A549 (cell line): ENCODE results near the gene UNC79. TPM values are rescaled to one million over a fixed set of nuclear protein-coding genes. Genes with fewer than 3 reads are reported as not detected.

ENCODE experiments used
- ATAC-seq, 2 experiments: fragments of 200-7000 bp in 1 of 2; fragments of >200 bp in 1 of 2; cut with Nextera tagmentation in 1 of 2; cut with Tn5 transposase in 1 of 2; 3 replicates each; pipeline versions ENCODE4 v1.8.0 to v1.9.1; 2018 to 2020; ENCODE audit warnings: mild to moderate bottlenecking in 1 of 2, moderate library complexity in 1 of 2
- CTCF ChIA-PET: fragments of 300-600 bp; sonication (Branson Sonifier 250); formaldehyde crosslinking; extraction: SDS; loops from one replicate; lab custom pipeline; 2021; ENCODE audit warnings: antibody characterized with exemption, inconsistent platforms; lab: Yijun Ruan, JAX
- POLR2A ChIA-PET: fragments of 350-600 bp; formaldehyde crosslinking; extraction: SDS; loops from one replicate; lab custom pipeline; 2021; ENCODE audit warnings: antibody characterized with exemption, inconsistent platforms; lab: Yijun Ruan, JAX
- DNase-seq, 2 experiments: peaks; one replicate each; pipeline versions ENCODE4 v3.0.0 to v3.0.0-alpha.2; 2011 to 2016; ENCODE audit warnings: low read depth in 1 of 2, low spot score in 1 of 2
- FAIRE-seq: peaks from 2 replicates; lab custom pipeline; 2011; peaks lifted over from hg19 to GRCh38; lab: Jason Lieb, UNC
- H3K27ac ChIP-seq, 2 experiments: fragments of >200 bp; sonication (Bioruptor Twin); formaldehyde crosslinking; 3 replicates each; pipeline ENCODE4 v1.5.1; 2016 to 2017
- H3K4me1 ChIP-seq: fragments of >200 bp; sonication (Bioruptor Twin); formaldehyde crosslinking; 3 replicates; pipeline ENCODE4 v1.6.1; 2016
- H3K4me2 ChIP-seq: fragments of >200 bp; sonication (Bioruptor Twin); formaldehyde crosslinking; 3 replicates; pipeline ENCODE4 v1.6.1; 2016
- H3K4me3 ChIP-seq: fragments of >200 bp; sonication (Bioruptor Twin); formaldehyde crosslinking; 3 replicates; pipeline ENCODE4 v1.5.1; 2016
- H3K9me3 ChIP-seq: fragments of >200 bp; sonication (Bioruptor Twin); formaldehyde crosslinking; 3 replicates; pipeline ENCODE4 v1.6.1; 2016
- BHLHE40 ChIP-seq: IDR thresholded peaks from 2 replicates; pipeline ENCODE4 v1.6.1; 2012; ENCODE audit warnings: low read depth, low read length, inconsistent platforms
- CBX2 ChIP-seq: fragments of 200-600 bp; sonication (generic); IDR thresholded peaks from 2 replicates; pipeline ENCODE4 v1.6.1; 2016; ENCODE audit warnings: low read depth, mild to moderate bottlenecking, borderline replicate concordance
- EHF ChIP-seq: fragments of 250-450 bp; sonication (Bioruptor Pico); IDR thresholded peaks from 2 replicates; pipeline ENCODE4 v1.5.0; 2020; ENCODE audit warnings: mild to moderate bottlenecking
- ESRRA ChIP-seq: fragments of 150-350 bp; IDR thresholded peaks from 2 replicates; pipeline ENCODE4 v1.6.1; 2014; ENCODE audit warnings: mild to moderate bottlenecking, low read length, borderline replicate concordance
- FOSB ChIP-seq: fragments of 250-450 bp; sonication (Bioruptor Pico); IDR thresholded peaks from 2 replicates; pipeline ENCODE4 v1.5.0; 2020; ENCODE audit warnings: mild to moderate bottlenecking, moderate library complexity
- FOXS1 ChIP-seq: fragments of 250-450 bp; sonication (Bioruptor Pico); IDR thresholded peaks from 2 replicates; pipeline ENCODE4 v1.5.0; 2020; ENCODE audit warnings: mild to moderate bottlenecking, moderate library complexity
- HOXA7 ChIP-seq: fragments of 250-450 bp; sonication (Bioruptor Pico); IDR thresholded peaks from 2 replicates; pipeline ENCODE4 v1.5.0; 2020; ENCODE audit warnings: mild to moderate bottlenecking, moderate library complexity
- HOXB5 ChIP-seq: fragments of 250-450 bp; sonication (Bioruptor Pico); IDR thresholded peaks from 2 replicates; pipeline ENCODE4 v1.5.0; 2020; ENCODE audit warnings: mild to moderate bottlenecking, moderate library complexity
- JUNB ChIP-seq: fragments of >200 bp; sonication (Bioruptor Twin); formaldehyde crosslinking; IDR thresholded peaks from 2 replicates; pipeline ENCODE4 v1.6.1; 2016
- KDM5A ChIP-seq: fragments of 200-600 bp; sonication (generic); IDR thresholded peaks from 2 replicates; pipeline ENCODE4 v1.6.1; 2016; ENCODE audit warnings: antibody characterized with exemption, mild to moderate bottlenecking
- MYC ChIP-seq: IDR thresholded peaks from 2 replicates; pipeline ENCODE4 v1.6.1; 2012; ENCODE audit warnings: mild to moderate bottlenecking, inconsistent platforms, low read length, improper control_type of control experiment, borderline replicate concordance
- NPAS2 ChIP-seq: fragments of 250-450 bp; sonication (Bioruptor Pico); IDR thresholded peaks from 2 replicates; pipeline ENCODE4 v1.8.0; 2022; ENCODE audit warnings: mild to moderate bottlenecking, moderate library complexity, borderline replicate concordance
- PHF8 ChIP-seq: fragments of 200-600 bp; sonication (generic); IDR thresholded peaks from 2 replicates; pipeline ENCODE4 v1.6.1; 2016; ENCODE audit warnings: low read depth, mild to moderate bottlenecking, antibody characterized with exemption, moderate library complexity, borderline replicate concordance
- POLR2A ChIP-seq: IDR thresholded peaks from 2 replicates; pipeline ENCODE4 v1.6.1; 2012; ENCODE audit warnings: mild to moderate bottlenecking, low read length
- POLR2AphosphoS2 ChIP-seq: conservative IDR thresholded peaks from 2 replicates; pipeline ENCODE4 v1.6.1; 2012; ENCODE audit warnings: low read length, improper control_type of control experiment, inconsistent platforms
- RARB ChIP-seq: fragments of 250-450 bp; sonication (Bioruptor Pico); IDR thresholded peaks from 2 replicates; pipeline ENCODE4 v1.8.0; 2021; ENCODE audit warnings: mild to moderate bottlenecking, moderate library complexity
- RNF2 ChIP-seq: fragments of 200-600 bp; sonication (generic); IDR thresholded peaks from 2 replicates; pipeline ENCODE4 v1.6.1; 2016; ENCODE audit warnings: low read depth, mild to moderate bottlenecking, antibody characterized with exemption, moderate library complexity, borderline replicate concordance
- SMC3 ChIP-seq: fragments of >200 bp; sonication (Bioruptor Twin); formaldehyde crosslinking; IDR thresholded peaks from 3 replicates; pipeline ENCODE4 v1.6.1; 2018; ENCODE audit warnings: inconsistent platforms
- WGBS: methylation state at CpG from one replicate; pipeline ENCODE4 v1.1.6; 2017; ENCODE audit errors: missing lambda C conversion rate; 5-methylcytosine and 5-hydroxymethylcytosine counted together
- polyA plus RNA-seq, 4 experiments: library from polyadenylated mRNA; depleted of rRNA in 3 of 4; stranded (reverse); fragments of >200 nt; fragmentation: RNase III in 1 of 4; extraction: RNeasy Plus Mini Kit Qiagen cat#74134 plus additional on column Dnase treatment in 1 of 4; gene quantifications; 2 replicates in 3 of 4; 3 replicates in 1 of 4; pipeline ENCODE4 v1.2.3, GENCODE V29; 2011 to 2017
- TF ChIP-seq, protein P1 (sequence below): IDR thresholded peaks from 2 replicates; pipeline ENCODE4 v1.6.1; 2012
- TF ChIP-seq, protein P2 (sequence below): IDR thresholded peaks from 2 replicates; pipeline ENCODE4 v1.6.1; 2012; ENCODE audit warnings: low read depth, borderline replicate concordance
- TF ChIP-seq, protein P3 (sequence below): fragments of 150-350 bp; IDR thresholded peaks from 2 replicates; pipeline ENCODE4 v1.6.1; 2014; ENCODE audit warnings: low read depth, mild to moderate bottlenecking, low read length
- TF ChIP-seq, protein P4 (sequence below): fragments of 250-450 bp; sonication (Bioruptor Pico); IDR thresholded peaks from 2 replicates; pipeline ENCODE4 v1.5.0; 2021; ENCODE audit warnings: mild to moderate bottlenecking, moderate library complexity, borderline replicate concordance

Gene UNC79
- polyA plus RNA-seq, 2 of the 4 experiments (the other 2 are of a cell fraction), result 0.01 TPM

DNA sequence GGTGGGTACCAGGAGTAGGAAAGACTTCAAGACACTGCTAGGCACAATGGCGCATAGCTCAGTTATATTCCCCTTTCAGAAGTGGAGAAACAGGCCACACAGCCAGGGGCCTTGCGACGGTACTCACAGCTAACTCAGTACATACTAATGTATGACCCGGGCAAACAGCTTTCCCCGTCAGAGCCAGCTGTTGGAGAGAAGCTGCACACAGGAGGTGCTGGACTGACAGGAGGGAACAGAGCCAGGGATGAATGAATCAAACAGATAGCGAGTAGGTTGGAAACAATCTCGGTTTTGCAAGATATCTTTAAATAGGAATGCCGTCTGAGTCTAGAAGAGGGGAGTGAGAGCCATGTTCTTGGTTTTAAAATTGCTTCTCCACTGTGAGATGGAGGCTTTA is 312.0 kb downstream of the UNC79 start:
- H3K9me3 ChIP-seq, result no peaks in the 10 kb centered on the region
- CTCF ChIA-PET, result interaction anchor here (1.8 kb wide), 1 partner anchor 8 kb away, joined by 5 read pairs; no protein-coding TSS in a partner anchor
- TF ChIP-seq RNF2 (no peak), ESRRA (no peak), PHF8 (no peak), FOXS1 (CRISPR knock-in tag) (no peak), EHF (CRISPR knock-in tag) (no peak), POLR2AphosphoS2 (no peak), CBX2 (no peak), MYC (no peak), JUNB (no peak), BHLHE40 (no peak), KDM5A (no peak), HOXB5 (no peak), POLR2A (no peak), NPAS2 (CRISPR knock-in tag) (no peak), HOXA7 (no peak)
- TF ChIP-seq, protein P1, sequence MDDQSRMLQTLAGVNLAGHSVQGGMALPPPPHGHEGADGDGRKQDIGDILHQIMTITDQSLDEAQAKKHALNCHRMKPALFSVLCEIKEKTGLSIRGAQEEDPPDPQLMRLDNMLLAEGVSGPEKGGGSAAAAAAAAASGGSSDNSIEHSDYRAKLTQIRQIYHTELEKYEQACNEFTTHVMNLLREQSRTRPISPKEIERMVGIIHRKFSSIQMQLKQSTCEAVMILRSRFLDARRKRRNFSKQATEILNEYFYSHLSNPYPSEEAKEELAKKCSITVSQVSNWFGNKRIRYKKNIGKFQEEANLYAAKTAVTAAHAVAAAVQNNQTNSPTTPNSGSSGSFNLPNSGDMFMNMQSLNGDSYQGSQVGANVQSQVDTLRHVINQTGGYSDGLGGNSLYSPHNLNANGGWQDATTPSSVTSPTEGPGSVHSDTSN, result no peak
- TF ChIP-seq, protein P2, sequence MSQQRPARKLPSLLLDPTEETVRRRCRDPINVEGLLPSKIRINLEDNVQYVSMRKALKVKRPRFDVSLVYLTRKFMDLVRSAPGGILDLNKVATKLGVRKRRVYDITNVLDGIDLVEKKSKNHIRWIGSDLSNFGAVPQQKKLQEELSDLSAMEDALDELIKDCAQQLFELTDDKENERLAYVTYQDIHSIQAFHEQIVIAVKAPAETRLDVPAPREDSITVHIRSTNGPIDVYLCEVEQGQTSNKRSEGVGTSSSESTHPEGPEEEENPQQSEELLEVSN, result no peak
- TF ChIP-seq, protein P3, sequence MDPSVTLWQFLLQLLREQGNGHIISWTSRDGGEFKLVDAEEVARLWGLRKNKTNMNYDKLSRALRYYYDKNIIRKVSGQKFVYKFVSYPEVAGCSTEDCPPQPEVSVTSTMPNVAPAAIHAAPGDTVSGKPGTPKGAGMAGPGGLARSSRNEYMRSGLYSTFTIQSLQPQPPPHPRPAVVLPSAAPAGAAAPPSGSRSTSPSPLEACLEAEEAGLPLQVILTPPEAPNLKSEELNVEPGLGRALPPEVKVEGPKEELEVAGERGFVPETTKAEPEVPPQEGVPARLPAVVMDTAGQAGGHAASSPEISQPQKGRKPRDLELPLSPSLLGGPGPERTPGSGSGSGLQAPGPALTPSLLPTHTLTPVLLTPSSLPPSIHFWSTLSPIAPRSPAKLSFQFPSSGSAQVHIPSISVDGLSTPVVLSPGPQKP, result no peak
- POLR2A ChIA-PET, result no interaction called here
- ATAC-seq (no peak), FAIRE-seq (no peak), DNase-seq (no peak)
- H3K4me2 ChIP-seq, result no peak overlapping the region
- no peak overlapping the region for H3K4me3 ChIP-seq
- no peaks in the 10 kb centered on the region for H3K4me1 ChIP-seq
- no peak overlapping the region for H3K27ac ChIP-seq
- WGBS, result 55% methylated on average over 8 of the region's 8 CpGs

DNA sequence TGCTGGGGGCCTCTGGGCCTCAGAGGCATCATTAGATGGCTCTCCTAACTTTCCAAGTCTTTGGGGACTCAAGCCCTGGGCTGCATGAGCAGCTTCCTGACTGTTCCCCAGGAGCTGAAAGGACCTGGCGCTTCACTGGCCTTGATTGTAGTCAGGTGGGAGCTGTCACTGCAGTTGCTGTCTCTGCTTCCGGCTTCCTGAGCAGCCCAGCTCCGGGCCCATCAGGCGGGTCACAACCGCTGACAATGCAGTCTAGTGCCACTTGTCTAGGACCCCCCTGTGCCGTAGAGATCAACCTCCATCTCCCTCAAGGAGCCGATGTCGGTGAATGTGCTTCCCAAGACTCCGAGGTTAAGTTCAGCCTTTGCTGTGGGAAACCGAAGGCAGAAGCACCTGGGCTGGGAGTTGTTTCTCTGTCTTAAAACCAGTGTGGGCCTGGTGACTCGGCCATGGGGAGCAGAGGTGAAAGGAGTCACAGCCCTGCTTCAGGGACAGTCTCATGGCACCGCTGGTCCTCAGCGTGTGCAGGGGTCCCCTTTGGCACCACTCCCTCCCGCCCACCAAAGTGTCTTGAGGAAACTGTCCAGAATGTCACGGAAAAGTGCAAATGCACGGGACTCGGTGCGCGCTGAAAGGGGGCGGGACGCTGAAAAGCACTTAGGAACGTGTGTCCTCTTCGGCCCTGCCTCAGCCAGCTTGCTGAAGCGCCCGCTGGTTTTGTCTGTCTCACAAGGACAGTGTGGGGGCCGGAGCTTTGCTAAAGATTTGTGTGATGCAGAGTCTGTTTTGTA is 312.7 kb downstream of the UNC79 start:
- CTCF ChIA-PET, result no interaction called here
- H3K4me2 ChIP-seq, result no peak overlapping the region
- FAIRE-seq, result no peak
- TF ChIP-seq BHLHE40 (no peak), FOXS1 (CRISPR knock-in tag) (no peak), SMC3 (no peak), FOSB (no peak), RARB (CRISPR knock-in tag) (no peak)
- TF ChIP-seq, protein P4, sequence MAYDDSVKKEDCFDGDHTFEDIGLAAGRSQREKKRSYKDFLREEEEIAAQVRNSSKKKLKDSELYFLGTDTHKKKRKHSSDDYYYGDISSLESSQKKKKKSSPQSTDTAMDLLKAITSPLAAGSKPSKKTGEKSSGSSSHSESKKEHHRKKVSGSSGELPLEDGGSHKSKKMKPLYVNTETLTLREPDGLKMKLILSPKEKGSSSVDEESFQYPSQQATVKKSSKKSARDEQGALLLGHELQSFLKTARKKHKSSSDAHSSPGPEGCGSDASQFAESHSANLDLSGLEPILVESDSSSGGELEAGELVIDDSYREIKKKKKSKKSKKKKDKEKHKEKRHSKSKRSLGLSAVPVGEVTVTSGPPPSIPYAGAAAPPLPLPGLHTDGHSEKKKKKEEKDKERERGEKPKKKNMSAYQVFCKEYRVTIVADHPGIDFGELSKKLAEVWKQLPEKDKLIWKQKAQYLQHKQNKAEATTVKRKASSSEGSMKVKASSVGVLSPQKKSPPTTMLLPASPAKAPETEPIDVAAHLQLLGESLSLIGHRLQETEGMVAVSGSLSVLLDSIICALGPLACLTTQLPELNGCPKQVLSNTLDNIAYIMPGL, result no peak
- TF ChIP-seq, all 56 proteins: peak for 0
- no peak for DNase-seq
- Histone ChIP-seq H3K27ac (no peak overlapping the region), H3K4me1 (no peaks in the 10 kb centered on the region), H3K4me3 (no peak overlapping the region), H3K9me3 (no peaks in the 10 kb centered on the region)
- ATAC-seq, result no peak
- POLR2A ChIA-PET, result no interaction called here
- WGBS, result 64% methylated on average over 23 of the region's 26 CpGs
